Motor neuron (in vitro differentiated cells): ENCODE data around the gene SPATS2L. TPM values are rescaled to one million over a fixed set of nuclear protein-coding genes. Genes with fewer than 3 reads are reported as not detected.

Source experiments
- ATAC-seq, 8 experiments: fragments of 200-7000 bp; cut with Tn5 transposase; replicated peaks in 6 of 8; 2 replicates each; pipeline ENCODE4 v1.8.0; 2021; ENCODE audit warnings: mild to moderate bottlenecking in 8 of 8, moderate library complexity in 8 of 8
- H3K27ac ChIP-seq, 2 donors: fragments of 250-450 bp; sonication (Bioruptor Pico); 2 replicates each; pipeline ENCODE4 v1.9.0; 2021; ENCODE audit warnings: antibody characterized with exemption in 2 of 2, mild to moderate bottlenecking in 2 of 2, moderate library complexity in 1 of 2
- H3K4me1 ChIP-seq, 2 donors: fragments of 250-450 bp; sonication (Bioruptor Pico); replicated peaks in 1 of 2; 2 replicates each; pipeline ENCODE4 v1.6.1; 2021; ENCODE audit warnings: antibody characterized with exemption in 2 of 2, mild to moderate bottlenecking in 2 of 2, moderate library complexity in 1 of 2
- H3K4me3 ChIP-seq, 5 donors: fragments of 250-450 bp; sonication (Bioruptor Pico); 2 replicates each; pipeline ENCODE4 v1.9.0; 2021; ENCODE audit warnings: antibody characterized with exemption in 5 of 5, mild to moderate bottlenecking in 5 of 5, moderate library complexity in 4 of 5
- WGBS, 10 experiments: fragments of 450-650 bp; shearing (Covaris generic); methylation state at CpG; one replicate each; pipeline ENCODE4 v1.0.0; 2022; 5-methylcytosine and 5-hydroxymethylcytosine counted together
- in situ Hi-C, 9 experiments: fragments of 400-800 bp; cut with MboI; loops; one replicate each; pipeline ENCODE4 v1.15.0; 2021; ENCODE audit warnings: low sequenced_read_pairs in 9 of 9, low pct_unique_long_range_greater_than_20kb in 2 of 9; ENCODE audit not compliant: unreplicated experiment in 9 of 9
- total RNA-seq, 8 experiments: library from RNA; unstranded; fragments of 300-600 nt; gene quantifications; 2 replicates each; pipeline versions ENCODE4 v1.2.3 to v1.2.4, GENCODE V29; 2022

The SPATS2L gene
- total RNA-seq, 8 experiments from 2014 or later: 8.4 to 143 (median 21.9) TPM

DNA sequence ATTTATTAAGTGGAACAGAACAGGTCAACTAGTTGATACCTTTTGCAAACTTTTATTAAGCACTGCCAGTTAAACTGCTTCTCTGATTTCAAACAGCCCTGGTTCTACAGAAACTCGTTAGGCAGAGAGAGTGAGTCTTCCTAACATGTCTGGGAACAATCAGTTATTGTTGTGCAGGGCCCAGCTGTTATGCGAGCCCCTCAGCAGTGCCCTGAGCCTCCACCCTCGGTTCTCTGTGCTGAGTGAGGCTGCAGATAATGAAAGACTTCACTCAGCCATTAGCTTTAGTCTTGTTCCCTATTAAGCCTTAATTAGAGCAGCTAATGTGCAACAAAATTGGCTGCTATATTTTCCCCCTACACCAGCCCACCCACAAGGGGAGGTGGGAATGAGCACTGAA, 163.7 kb downstream of the SPATS2L start:
- 0 to 100% (median 34%) methylated on average over 1 to 3 of the region's 3 CpGs; no CpG with 5 or more reads in 4 of the 10 experiments for WGBS, 10 experiments
- in situ Hi-C loops: loop anchor here in 4 of 9 experiments (25.0 kb wide), 1 partner anchor 483 kb away; no protein-coding TSS in a partner anchor
- Histone ChIP-seq H3K27ac (no peak overlapping the region), H3K4me1 (peaks cover 2 to 10% of the 10 kb centered on the region in 2 donors), H3K4me3 (no peak overlapping the region)
- peak in 5 of 8 experiments; percentile 57 to 91 (median 83) for ATAC-seq

DNA sequence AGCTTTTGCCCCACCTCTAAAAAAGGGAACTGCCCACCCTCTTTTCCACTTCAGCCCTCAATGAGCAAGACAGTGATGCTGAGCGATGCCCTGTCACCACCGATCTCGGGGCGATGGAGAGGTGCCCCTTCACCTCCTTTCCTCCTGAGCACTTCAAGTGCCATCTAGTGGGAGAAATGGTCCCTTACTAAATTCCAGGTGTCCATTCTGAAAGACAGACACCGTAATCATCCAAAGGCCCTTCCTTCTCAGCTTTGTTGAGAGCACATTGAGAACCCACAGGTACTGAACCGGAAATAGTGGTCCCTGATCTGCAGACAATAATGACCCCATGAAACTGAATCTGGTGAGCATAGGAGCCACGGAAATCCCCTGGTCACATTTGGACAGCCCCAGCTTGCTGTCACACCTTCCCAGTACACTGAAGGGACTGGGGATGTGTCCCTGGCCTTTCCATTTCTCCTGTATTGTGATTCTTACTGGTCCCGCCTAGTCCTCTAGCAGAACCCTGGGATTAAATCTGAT, 164.9 kb downstream of the SPATS2L start:
- WGBS, 10 experiments: 40 to 100% (median 88%) methylated on average over 1 to 6 of the region's 8 CpGs; no CpG with 5 or more reads in 2 of the 10 experiments
- peaks cover 2 to 10% of the 10 kb centered on the region in 2 donors for H3K4me1 ChIP-seq
- H3K4me3 ChIP-seq: no peak overlapping the region
- peak in 4 of 8 experiments; percentile 35 to 55 (median 46) for ATAC-seq
- no peak overlapping the region for H3K27ac ChIP-seq
- in situ Hi-C loops: loop anchor here in 4 of 9 experiments (25.0 kb wide), 1 partner anchor 484 kb away; no protein-coding TSS in a partner anchor

DNA sequence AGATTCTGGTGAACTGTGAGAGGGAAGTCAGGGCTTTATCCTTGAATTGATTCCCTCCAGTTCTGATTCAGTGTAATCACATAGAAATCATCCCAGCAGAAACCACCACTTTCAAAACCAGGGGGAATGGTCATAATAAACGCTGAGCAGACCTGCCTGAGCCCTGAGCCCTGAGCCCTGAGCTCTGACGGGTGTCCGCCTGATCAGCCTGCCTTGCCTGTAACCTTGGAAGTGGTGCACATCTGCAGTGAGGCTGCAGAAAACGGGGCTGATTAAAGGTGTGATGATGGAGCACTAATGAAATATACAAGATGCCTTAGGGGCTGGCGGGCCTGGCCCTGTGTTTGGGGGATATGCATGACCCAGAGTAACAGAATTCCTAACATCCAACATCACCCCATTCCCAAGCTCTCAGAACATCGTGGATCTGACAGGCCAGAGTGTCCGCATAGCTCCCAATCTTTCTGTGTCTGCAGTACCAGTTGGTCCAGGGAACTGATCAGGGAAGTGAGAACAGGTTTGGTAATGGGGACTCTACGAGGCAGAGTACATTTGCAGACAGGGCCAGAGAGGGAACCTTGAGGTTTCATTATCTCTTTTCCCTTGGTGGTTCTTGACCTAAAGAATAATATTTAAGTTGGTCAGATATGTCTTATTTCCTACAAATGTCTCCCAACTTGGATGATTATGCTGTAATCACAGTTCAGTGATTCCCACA, 165.6 kb downstream of the SPATS2L start:
- WGBS, 10 experiments: 60 to 100% (median 84%) methylated on average over 1 to 6 of the region's 8 CpGs; no CpG with 5 or more reads in 3 of the 10 experiments
- in situ Hi-C loops: loop anchor here in 4 of 9 experiments (25.0 kb wide), 1 partner anchor 485 kb away; no protein-coding TSS in a partner anchor
- Histone ChIP-seq H3K27ac (no peak overlapping the region), H3K4me3 (no peak overlapping the region), H3K4me1 (peaks cover 2 to 10% of the 10 kb centered on the region in 2 donors)
- no peak for ATAC-seq

DNA sequence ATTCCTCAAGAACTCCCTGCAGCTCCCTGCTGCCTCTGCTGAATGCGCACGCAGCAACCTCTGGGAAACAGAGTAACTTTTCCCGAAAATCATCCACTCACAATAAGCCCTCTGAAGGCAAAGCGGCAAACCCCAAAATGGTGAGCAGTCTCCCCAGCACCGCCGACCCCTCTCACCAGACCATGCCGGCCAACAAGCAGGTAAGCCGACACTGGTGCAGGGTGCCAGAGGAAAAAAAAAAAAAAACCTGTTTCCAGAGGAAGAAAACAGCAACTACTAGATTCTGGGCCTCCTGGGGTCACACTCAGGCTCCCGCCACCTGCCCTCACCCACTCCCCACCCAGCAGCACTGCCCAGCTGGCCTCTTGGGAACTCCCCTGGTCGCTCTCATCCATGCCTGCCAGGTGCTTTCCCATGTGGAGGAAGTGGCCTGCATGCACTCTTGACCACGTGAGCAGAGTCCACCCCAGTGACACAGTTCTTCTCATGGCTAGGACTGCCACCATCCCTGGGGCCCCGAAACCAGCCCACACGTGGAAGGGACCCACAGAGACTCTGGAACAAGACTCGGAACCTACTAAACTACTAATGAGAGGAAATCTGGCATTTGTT, 166.5 kb downstream of the SPATS2L start:
- no peak overlapping the region for H3K27ac ChIP-seq
- 85 to 100% (median 93%) methylated on average over 2 to 11 of the region's 14 CpGs; no CpG with 5 or more reads in 2 of the 10 experiments for WGBS, 10 experiments
- H3K4me3 ChIP-seq: no peak overlapping the region
- H3K4me1 ChIP-seq: peaks cover 2 to 10% of the 10 kb centered on the region in 2 donors
- no peak for ATAC-seq
- in situ Hi-C loops: loop anchor here in 4 of 9 experiments (25.0 kb wide), 1 partner anchor 486 kb away; no protein-coding TSS in a partner anchor

DNA sequence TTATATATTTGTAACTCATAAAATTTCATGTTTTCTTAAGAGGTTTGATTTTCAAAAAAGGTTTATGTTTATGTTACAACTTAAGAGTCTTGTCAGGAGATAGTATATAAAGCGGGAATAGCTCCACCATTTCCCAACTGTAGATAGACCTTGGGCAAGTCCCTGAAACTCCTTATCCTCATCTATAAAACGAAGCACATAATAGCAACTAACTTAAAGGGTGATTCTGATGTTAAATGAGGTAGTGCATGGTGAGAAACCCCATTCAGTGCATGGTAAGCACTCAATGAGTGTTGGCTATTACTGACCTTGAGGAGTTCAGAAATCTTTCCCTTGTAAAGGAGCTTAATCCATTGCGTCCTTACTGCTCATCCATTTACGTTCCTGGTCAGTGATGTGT, 169.3 kb downstream of the SPATS2L start:
- Histone ChIP-seq H3K4me3 (no peak overlapping the region), H3K27ac (no peak overlapping the region), H3K4me1 (no peaks in the 10 kb centered on the region)
- ATAC-seq: no peak
- in situ Hi-C loops: loop anchor here in 1 of 9 experiments (25.0 kb wide), 1 partner anchor 488 kb away; no protein-coding TSS in a partner anchor
- WGBS, 10 experiments: 75 to 100% (median 92%) methylated on average over 1 to 4 of the region's 4 CpGs; no CpG with 5 or more reads in 2 of the 10 experiments

DNA sequence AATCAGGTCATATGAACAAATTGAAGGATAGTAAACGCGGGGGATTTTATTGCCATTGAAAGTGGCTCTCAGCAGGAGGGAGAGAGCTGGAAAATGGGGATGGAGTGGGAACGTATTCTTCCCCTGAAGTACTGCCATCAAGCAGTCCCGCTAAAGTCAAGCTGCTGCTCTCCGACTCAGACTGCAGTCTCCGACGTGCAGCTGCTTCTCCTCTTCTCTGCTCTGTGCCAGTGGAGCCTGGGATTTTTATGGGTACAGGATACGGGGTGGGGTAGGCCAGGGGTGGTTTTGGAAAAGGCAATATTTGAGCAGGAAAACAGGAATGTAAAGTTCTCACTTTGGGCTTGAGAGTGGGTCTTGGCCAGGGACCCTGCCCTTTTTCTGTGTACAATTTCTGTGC, 170.3 kb downstream of the SPATS2L start:
- no peak overlapping the region for H3K4me3 ChIP-seq
- ATAC-seq: no peak
- H3K27ac ChIP-seq: no peak overlapping the region
- in situ Hi-C loops: loop anchor here in 1 of 9 experiments (25.0 kb wide), 1 partner anchor 490 kb away; no protein-coding TSS in a partner anchor
- 8 to 73% (median 29%) methylated on average over 1 to 7 of the region's 8 CpGs; no CpG with 5 or more reads in 3 of the 10 experiments for WGBS, 10 experiments
- peaks cover 0 to 2% of the 10 kb centered on the region in 2 donors for H3K4me1 ChIP-seq

DNA sequence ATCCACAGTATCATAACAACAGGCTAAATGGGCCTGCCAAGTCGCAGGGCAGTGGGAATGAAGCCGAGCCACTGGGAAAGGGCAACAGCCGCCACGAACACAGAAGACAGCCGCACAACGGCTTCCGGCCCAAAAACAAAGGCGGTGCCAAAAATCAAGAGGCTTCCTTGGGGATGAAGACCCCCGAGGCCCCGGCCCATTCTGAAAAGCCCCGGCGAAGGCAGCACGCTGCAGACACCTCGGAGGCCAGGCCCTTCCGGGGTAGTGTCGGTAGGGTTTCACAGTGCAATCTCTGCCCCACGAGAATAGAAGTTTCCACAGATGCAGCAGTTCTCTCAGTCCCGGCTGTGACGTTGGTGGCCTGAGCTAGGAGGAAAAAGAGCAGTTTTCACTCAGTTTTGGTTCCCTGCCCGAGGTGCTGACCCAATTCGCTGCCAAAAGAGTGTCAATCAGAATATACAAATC, 171.2 kb downstream of the SPATS2L start:
- in situ Hi-C loops: loop anchor here in 1 of 9 experiments (25.0 kb wide), 1 partner anchor 490 kb away; no protein-coding TSS in a partner anchor
- H3K27ac ChIP-seq: no peak overlapping the region
- 58 to 98% (median 93%) methylated on average over 1 to 20 of the region's 21 CpGs; no CpG with 5 or more reads in 1 of the 10 experiments for WGBS, 10 experiments
- H3K4me3 ChIP-seq: no peak overlapping the region
- peaks cover 0 to 2% of the 10 kb centered on the region in 2 donors for H3K4me1 ChIP-seq
- ATAC-seq: no peak

DNA sequence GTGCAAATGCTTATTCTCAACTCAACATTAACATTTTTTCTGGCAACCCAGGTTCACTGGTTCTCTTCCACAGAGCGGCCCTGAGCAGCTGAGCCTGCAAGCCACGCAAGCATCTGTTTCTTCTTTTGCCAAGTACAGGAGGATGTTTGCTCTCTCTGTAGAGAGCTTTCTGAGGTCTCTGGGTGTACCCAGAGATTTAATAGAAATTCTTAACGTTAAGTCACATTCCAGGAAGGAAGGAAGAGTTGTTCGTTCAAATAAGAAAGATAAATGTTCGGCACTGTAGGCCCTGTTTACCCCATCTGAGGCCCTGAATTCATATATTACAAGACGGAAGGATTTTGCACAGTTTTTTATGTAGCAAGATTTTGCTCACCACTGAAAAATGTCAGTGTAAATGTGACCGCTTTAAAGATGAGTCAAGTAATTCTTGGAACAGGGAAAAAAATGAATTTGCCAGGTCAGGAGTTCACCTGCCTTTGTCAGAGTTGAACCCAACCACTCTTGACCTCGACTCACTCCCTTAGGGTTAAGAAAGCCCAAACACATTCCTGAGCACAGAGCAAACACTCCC, 173.3 kb downstream of the SPATS2L start:
- 42 to 90% (median 77%) methylated on average over 1 to 8 of the region's 8 CpGs for WGBS, 10 experiments
- no peak overlapping the region for H3K27ac ChIP-seq
- in situ Hi-C loops: loop anchor here in 5 of 9 experiments (5.0 to 25.0 kb wide), 4 partner anchors 492 to 505 kb away; no protein-coding TSS in a partner anchor
- H3K4me1 ChIP-seq: peaks cover 0 to 2% of the 10 kb centered on the region in 2 donors
- no peak overlapping the region for H3K4me3 ChIP-seq
- ATAC-seq: peak in 1 of 8 experiments; percentile 51

DNA sequence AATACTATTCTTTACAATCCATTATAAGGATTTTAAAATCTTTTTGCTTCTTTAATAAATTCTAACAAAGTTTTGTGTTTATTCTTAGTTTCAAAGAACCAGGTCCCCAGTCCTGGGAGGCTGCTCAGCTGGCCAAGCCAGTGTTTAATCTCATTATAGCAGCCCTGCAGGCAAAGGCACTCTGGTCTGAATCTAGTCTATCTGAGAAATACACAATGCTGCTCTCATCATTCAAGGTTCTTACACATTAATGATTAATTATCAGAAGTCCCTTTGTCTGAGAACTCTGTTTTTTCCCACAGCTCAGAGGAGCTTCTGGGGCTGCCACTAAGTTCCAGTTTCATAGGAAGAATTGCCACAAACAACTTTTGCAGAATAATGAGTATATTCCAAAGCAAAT, 175.7 kb downstream of the SPATS2L start:
- H3K27ac ChIP-seq: no peak overlapping the region
- ATAC-seq: no peak
- H3K4me1 ChIP-seq: peaks cover 0 to 2% of the 10 kb centered on the region in 2 donors
- in situ Hi-C loops: loop anchor here in 5 of 9 experiments (5.0 to 25.0 kb wide), 4 partner anchors 495 to 507 kb away; no protein-coding TSS in a partner anchor
- no peak overlapping the region for H3K4me3 ChIP-seq

DNA sequence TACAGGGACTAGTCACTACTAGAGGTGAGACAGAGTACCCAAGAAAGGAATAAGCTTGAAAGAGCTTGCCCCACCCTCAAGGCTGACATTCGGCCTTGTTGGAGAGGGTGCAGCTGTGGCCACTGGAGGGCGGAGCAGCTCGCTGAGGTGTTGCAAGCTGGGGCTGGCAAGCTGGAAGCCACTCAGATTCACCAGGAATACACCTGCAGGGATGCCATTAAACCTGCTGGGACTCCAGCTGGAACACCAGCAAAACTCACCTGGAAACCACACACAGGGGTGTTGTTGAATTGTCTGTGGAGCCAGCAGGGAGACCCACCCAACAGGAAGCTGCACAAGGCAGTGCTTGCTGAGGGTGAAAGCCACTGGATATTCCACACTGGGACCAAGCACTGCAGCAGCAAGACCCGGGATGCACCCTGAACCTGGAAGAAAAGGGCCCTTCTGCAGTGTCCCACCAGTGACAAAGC, 177.3 kb downstream of the SPATS2L start:
- WGBS, 10 experiments: 20 to 50% (median 40%) methylated on average over 1 to 3 of the region's 4 CpGs; no CpG with 5 or more reads in 4 of the 10 experiments
- peak; percentile 30 to 79 (median 52) for ATAC-seq
- H3K27ac ChIP-seq: no peak overlapping the region
- in situ Hi-C loops: loop anchor here in 5 of 9 experiments (5.0 to 25.0 kb wide), 4 partner anchors 496 to 509 kb away; no protein-coding TSS in a partner anchor
- no peak overlapping the region for H3K4me3 ChIP-seq
- H3K4me1 ChIP-seq: peaks cover 0 to 2% of the 10 kb centered on the region in 2 donors

DNA sequence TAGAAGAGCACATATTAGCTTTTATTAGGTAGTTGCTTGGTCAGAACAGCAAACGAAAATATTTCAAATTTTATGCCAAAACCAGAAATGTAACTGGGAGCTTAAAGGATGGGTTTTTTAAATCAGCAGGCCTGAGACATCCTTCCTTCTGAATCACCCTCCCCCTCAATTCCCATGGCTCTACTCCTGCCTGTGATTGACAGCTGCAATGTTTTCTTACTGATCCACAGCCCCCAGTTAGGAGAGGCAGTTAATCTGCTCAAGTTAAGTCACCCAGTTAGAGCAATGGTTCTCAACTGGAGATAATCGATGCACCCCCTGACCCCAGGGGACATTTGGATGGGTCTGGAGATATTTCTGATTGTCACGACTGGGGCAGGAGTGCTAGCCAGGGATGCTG, 178.4 kb downstream of the SPATS2L start:
- ATAC-seq: no peak
- in situ Hi-C loops: loop anchor here in 5 of 9 experiments (5.0 to 25.0 kb wide), 4 partner anchors 498 to 510 kb away; no protein-coding TSS in a partner anchor
- Histone ChIP-seq H3K4me1 (peaks cover 0 to 2% of the 10 kb centered on the region in 2 donors), H3K27ac (no peak overlapping the region), H3K4me3 (no peak overlapping the region)
- WGBS, 10 experiments: 33 to 100% (median 73%) methylated on average over 1 to 3 of the region's 3 CpGs

DNA sequence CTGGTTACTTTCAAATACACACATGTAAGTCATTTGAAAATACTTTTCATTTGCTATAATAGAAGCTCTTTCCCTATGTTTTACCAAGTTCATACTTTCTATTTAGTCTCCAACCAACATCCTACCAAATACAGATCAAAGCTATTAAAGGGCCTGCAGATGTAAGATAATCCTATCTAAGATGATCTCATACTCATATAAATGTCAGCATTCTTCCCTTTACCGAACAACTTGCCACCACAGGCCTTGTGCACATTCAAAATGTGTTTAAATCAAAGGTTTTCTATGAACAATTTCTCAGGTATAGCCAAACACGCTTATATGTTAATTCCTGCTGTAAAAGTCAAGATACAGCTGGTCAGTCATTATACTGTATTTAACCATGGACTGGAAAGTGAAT, 180.0 kb downstream of the SPATS2L start:
- Histone ChIP-seq H3K4me3 (no peak overlapping the region), H3K27ac (no peak overlapping the region), H3K4me1 (no peaks in the 10 kb centered on the region)
- WGBS, 10 experiments: 0 to 100% (median 87%) methylated on average over 1 to 2 of the region's 2 CpGs
- ATAC-seq: peak in 1 of 8 experiments; percentile 30
- in situ Hi-C loops: loop anchor here in 4 of 9 experiments (10.0 to 25.0 kb wide), 3 partner anchors 499 to 512 kb away; no protein-coding TSS in a partner anchor
